KG1 (cell line): ENCODE data around the gene CHRM4.
"Not testable (repeated sequence)": the region's sequence is repeated elsewhere in the genome, so short reads cannot be mapped to it uniquely, and the experiment has no call there.

Source experiments
- DNase-seq: peaks from one replicate; lab custom pipeline; 2025; lab: John Stamatoyannopoulos, UW

The CHRM4 gene

DNA sequence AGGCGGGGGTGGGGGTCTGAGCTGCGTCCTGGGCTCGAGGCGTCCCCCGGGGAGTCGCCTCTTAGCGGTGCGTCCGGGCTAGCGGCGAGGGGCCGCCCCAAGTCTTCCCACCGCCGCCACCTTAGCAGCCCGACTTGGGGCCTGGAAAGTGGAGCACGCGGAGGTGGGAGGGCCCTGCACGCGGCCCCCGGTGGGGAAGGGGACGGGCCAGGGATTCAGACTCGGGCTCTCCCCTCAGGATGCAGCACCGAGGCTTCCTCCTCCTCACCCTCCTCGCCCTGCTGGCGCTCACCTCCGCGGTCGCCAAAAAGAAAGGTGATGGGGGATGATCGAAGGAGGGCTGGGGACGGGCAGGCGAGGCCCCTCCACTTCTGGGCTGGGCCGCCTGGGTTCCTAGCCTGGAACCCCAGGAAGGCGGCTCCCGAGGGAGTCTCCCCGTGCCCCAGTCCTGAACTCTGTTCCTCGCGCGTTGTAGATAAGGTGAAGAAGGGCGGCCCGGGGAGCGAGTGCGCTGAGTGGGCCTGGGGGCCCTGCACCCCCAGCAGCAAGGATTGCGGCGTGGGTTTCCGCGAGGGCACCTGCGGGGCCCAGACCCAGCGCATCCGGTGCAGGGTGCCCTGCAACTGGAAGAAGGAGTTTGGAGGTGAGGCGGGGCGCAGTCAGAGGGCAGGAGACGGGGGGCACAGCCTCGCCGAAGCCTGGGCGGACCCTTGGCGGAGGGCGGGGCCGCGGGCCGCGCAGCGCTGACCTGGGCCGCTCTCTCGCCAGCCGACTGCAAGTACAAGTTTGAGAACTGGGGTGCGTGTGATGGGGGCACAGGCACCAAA lies 9.5 kb downstream of the CHRM4 start:
- no peak for DNase-seq

DNA sequence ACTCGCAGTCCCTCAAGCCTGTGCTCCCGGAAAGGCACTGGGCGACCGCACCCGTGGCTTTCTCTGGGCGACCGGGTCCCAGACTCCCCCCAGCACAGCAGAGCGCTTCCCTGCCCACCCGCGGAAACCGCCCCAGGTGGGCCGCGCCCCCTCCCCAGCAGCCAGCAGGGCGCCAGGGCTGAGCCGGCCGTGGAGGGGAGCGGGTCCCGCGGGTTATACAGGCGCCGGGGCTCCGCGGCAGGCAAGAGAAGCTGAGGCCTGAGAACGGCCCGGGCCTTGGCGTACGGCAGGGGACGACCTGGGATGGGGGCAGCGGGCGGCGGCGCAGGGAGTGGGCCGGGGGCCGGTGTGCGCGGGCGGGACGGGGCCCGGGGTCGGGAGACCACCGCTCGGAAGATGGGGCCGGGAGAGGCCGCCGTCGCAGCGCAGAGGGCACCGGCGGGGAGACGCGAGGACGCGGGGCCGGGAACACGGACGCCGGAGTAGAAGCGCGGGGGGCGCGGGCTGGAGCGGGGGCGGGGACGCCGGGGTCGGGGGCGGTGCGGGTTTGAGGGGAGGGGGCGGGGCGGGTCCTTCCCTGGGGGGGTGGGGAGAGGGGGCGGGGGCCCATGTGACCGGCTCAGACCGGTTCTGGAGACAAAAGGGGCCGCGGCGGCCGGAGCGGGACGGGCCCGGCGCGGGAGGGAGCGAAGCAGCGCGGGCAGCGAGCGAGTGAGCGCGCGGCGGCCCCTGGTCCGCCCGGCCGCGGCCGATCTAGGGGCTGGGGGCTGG lies 10.3 kb downstream of the CHRM4 start, which contains the start of gene MDK:
Gene MDK, plus strand, starts transcription at position 622 of the 771 bp plus-strand sequence. CDS start 389 bp downstream, outside the sequence.
- no peak for DNase-seq

DNA sequence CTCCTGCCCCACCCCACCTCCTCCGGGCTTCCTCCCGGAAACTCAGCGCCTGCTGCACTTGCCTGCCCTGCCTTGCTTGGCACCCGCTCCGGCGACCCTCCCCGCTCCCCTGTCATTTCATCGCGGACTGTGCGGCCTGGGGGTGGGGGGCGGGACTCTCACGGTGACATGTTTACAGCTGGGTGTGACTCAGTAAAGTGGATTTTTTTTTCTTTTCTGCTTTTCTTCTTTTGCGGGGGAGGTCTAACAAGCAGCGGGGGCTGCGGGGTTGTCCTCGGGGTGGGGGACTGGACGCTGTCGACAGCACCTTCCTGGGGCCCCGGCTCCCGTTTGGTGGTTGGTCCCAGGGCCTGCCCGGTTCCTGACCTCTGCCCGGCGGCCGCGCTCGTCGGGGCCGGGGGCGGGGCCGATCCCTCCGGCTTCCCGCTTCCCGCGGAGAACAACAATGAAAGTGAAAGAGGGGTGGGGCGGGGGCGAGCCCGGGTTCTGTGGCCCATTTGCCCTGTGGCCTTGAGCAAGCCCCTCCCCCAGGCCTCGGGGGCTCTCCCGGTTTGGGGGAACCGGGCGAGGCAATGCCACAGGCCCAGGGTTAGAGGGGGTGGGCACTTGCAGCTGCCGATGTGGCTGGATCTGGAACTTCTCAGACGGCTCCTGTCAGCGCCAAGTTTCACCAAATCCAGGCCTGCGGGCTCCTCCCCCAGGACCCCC lies 11.1 kb downstream of the CHRM4 start:
- no peak for DNase-seq

DNA sequence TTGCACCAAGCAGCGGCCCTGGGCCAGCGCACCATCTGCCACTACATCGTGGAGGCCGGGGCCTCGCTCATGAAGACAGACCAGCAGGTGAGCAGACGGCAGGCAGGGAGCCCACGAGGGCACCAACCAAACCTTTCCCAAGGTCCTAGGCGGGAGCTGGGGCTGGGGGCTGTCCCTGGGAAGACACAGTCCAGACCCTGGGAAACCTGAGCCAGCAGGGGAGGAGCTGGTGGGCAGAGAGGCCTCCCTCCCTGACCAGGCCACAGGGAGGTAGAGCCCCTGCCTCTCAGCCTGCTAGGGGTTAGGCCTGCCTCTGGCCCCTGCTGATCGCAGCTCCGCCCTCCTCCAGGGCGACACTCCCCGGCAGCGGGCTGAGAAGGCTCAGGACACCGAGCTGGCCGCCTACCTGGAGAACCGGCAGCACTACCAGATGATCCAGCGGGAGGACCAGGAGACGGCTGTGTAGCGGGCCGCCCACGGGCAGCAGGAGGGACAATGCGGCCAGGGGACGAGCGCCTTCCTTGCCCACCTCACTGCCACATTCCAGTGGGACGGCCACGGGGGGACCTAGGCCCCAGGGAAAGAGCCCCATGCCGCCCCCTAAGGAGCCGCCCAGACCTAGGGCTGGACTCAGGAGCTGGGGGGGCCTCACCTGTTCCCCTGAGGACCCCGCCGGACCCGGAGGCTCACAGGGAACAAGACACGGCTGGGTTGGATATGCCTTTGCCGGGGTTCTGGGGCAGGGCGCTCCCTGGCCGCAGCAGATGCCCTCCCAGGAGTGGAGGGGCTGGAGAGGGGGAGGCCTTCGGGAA lies 11.9 kb downstream of the CHRM4 start:
- DNase-seq: not testable (repeated sequence)

DNA sequence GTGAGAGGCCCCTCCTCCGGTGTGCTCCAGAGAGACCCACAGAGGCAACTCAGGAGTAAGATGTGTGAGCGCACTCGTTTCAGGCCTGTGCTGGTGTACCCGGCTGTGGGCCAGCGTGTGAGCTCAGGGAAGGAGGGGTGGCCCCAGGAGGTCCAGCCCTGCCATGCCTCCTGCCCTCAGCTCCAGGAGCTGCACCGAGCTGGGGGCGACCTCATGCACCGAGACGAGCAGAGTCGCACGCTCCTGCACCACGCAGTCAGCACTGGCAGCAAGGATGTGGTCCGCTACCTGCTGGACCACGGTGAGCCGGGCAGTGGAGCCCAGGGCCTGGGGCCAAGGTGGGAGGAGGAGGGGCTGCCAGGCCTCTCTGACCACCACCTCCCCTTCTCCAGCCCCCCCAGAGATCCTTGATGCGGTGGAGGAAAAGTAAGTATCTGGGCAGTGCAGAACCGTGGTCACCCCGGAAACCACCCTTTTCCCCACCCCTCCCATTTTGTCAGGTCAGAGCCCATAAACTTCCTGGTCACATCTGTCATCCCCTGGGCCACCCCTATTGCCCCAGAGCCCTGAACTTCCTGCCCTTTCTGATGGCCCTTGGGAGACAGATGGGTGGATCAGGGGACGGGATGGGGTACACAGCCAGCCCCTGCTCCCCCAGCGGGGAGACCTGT lies 12.6 kb downstream of the CHRM4 start:
- no peak for DNase-seq

DNA sequence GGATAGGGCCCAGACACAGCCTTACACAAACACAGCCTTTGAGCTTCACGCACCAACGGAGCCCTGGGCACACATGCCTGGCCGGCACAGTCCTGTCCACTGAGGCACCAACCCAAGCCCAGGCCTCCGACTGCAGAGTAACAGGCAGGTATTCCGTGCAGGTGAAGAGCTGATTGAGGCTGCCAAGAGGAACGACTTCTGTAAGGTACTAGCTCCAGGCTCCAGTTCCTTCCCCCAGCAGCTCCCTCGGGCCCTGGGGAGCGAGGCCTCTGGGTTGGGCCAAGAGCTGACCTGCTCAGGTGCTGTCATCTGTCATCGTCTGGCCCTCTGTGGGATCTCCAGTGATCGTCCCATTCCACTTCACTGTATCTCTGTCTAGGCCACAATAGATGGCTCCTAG lies 13.3 kb downstream of the CHRM4 start:
- no peak for DNase-seq

DNA sequence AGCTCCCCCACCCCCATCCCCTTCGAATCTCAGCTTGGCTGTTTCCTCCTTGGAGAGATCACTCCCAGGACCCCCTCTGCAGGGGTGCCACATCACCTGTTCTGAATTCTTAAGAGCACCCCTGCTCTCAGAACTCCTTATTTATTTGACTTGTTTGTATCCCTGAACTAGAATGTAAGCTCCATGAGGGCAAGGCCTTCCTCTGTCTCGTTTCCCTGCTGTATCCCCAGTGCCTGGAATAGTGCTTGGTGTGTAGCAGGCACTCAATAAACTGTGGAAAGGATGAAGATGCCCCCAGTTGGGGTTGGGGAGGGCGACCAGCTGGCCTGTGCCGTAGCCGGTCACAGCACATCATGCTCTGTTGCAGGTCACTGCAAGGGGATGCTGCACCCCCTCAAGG lies 13.7 kb downstream of the CHRM4 start:
- DNase-seq: no peak

DNA sequence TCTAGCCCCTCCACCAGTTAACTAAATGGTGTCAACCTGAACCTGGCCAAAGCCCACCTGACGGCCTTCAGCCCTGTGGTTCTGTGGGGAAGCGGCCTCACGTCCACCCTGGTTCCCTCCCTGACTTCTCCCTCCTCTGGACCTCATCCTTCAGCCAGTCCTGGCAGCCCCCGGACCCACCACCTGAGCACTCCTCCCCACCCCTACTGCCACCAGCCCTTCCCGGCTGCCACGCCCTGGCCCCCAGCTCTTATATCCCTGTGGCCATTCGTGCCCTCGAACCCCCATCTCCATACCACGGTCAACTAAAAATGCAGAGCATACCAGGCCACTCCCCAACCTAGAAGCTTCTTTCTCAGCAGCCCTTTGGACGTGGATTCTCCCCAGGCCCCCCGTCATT lies 14.3 kb downstream of the CHRM4 start:
- no peak for DNase-seq

DNA sequence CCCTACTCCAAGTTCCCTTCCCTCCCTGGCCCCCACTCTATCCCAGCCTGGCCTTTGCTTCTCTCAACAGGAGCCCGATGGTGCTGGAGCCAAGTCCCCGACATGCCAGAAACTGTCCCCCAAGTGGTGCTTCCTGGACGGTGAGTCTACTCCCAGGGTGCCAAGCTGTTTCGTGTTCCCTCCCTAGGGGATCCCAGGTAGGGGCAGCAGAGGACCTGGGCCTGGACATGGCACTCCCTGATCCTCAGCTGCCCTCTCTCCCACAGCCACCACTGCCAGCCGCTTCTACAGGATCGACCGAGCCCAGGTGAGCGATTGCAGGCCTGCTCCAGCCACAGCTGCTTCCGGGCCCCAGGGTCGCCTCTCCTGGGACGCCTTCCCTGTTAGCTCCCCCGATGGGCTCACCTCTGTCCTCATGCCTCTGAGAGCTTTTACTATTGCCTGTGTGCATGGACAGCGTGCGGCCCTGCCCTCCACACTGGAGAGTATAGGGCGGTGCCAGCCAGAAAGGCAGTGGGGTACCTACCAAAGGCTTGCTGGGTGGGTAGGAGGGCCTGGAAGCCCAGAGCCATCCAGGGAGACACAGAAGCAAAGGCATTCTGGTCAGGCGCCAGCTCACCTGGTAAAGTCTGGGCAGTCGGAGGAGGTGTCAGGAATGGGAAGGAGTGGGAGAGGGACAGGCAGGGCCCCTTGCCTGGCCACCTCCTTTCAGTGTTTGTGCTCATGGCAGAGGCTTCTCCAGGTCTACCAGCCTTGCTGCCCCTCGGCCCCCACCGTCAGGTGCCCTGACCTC lies 15.1 kb downstream of the CHRM4 start:
- no peak for DNase-seq

DNA sequence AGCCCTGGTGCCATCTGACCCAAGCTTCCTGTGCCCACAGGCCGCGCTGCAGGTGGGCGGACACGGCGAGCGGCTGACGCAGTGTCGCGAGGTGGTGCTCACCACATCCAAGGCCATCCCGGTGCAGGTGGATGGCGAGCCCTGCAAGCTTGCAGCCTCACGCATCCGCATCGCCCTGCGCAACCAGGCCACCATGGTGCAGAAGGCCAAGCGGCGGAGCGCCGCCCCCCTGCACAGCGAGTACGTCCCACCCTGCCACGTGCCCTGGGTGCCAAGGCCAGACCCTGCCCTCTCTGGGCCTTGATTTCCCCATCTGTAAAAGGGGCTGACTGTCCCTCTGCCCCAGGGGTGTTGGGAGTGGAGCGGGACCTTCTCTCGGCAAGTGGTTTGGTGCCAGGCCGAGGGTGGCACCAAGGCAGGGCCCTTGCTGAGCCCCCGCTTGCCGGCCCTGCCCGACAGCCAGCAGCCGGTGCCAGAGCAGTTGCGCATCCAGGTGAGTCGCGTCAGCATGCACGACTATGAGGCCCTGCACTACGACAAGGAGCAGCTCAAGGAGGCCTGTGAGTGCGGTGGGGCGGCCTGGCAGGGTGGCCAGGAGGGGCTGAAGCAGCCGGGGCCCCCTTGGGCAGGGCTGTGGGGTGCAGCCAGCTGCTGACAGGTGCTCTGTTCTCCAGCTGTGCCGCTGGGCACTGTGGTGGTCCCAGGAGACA lies 16.0 kb downstream of the CHRM4 start:
- DNase-seq: no peak

DNA sequence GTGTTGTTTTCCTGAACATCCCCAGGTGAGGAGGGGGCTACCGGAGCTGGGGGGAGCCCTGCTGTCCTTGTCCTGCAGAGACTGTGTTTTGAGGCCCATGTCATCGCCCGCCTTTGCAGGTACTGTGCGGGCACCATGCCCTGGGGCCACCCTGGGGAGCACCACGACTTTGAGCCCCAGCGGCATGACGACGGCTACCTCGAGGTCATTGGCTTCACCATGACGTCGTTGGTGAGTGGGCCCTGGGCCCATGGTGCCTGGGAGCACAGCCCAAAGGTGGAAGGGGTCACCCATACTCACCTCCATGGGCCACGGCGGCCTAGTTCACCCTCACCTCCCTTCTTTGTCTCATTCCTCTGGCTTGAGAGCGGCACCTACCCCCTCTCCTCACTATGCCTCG lies 16.8 kb downstream of the CHRM4 start:
- DNase-seq: no peak

DNA sequence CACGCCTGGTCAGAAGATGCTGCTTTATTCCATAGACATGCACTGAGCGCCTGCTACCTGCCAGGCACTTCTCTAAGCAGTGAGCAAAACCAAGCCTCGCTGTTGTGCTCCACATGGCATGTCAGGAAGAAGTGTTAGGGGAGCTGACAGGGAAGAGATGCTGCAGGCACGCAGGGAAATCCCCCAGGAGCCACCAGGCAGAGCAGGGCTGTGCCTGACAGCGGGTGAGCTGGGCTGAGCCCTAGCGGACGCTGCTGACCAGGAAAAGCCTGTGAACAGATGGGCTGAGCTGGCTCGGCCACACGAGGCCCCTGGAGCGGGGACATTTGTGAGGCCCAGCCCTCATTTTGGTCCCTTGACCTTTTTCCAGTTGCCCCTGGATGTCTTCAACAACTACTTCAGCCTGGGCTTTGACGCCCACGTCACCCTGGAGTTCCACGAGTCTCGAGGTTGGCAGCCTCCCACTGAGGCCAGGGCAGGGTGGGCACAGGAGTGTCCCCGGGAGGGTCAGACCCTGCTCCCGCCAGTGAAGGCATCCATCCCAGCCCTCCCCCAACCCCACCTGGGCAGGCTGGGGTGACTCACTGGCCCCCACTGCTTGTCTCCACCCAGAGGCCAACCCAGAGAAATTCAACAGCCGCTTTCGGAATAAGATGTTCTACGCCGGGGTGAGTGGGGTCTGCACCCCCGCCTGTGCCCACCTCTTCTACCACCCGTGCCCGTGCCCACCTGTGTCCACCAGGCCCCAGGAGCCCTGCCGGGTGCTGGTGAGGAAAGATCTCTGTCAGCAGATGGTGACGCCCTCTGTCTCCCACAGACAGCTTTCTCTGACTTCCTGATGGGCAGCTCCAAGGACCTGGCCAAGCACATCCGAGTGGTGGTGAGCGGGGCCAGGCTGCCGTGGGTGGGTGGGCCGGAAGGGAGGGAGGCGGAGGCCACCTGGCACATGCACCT lies 17.5 kb downstream of the CHRM4 start:
- no peak for DNase-seq

DNA sequence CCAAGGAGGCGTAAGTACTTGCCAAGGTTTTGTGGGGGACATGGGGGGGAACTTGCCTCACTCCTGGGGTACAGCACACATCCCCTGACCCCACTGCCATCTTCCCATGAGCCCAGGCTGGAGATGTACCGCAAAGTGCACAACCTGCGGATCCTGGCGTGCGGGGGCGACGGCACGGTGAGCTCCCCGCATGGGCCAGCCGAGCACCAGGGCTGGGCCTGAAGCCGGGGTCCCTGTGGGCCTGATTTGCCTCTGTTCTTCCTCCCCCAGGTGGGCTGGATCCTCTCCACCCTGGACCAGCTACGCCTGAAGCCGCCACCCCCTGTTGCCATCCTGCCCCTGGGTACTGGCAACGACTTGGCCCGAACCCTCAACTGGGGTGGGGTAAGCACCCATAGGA lies 19.1 kb downstream of the CHRM4 start:
- not testable (repeated sequence) for DNase-seq

DNA sequence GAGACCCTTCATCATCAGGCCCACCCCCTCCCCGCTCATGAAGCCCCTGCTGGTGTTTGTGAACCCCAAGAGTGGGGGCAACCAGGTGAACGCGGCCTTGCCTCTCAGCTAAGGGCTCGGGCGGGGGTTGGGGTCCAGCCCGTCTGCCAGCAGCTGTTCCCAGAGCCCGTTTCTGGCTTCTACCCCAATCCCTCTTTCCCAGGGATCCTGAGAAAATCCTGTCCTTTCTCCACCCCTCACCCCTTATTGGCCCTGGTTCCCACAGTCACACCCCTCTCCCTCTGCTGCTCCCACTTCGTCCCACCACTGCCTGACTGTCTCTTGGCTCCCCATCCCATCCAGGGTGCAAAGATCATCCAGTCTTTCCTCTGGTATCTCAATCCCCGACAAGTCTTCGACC lies 19.5 kb downstream of the CHRM4 start:
- DNase-seq: no peak

DNA sequence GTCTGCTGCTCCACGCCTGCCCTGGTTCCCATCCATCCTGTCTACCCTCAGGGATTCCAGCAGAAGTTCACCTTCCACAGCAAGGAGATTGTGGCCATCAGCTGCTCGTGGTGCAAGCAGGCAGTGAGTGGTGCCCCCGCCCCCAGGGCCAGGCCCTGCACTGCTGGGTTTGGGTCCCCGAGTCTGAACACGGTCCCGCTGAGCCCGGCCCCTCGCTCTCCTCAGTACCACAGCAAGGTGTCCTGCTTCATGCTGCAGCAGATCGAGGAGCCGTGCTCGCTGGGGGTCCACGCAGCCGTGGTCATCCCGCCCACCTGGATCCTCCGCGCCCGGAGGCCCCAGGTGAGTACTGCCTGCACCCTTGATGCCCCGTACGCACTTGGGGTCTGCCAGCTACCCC lies 20.3 kb downstream of the CHRM4 start:
- DNase-seq: not testable (repeated sequence)

DNA sequence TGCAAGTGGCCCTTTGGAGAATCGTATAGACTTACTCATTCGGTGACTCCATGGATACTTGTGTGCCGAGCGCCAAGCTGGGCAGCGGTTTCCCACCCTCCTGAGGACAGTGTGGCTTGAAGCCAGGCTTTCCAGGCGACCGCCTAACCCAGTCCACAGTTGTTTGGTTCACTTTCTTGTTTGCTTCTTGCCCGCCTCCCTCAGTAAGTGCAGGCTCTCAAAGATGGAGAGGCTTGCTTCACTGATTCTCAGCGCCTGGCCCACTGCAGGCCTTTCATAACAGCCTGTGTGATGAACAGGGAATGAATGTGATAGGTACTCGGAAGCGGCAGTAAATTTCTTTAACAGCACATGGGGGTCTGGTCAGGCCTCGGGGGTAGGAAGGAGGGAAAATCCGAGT lies 21.3 kb downstream of the CHRM4 start:
- DNase-seq: no peak

DNA sequence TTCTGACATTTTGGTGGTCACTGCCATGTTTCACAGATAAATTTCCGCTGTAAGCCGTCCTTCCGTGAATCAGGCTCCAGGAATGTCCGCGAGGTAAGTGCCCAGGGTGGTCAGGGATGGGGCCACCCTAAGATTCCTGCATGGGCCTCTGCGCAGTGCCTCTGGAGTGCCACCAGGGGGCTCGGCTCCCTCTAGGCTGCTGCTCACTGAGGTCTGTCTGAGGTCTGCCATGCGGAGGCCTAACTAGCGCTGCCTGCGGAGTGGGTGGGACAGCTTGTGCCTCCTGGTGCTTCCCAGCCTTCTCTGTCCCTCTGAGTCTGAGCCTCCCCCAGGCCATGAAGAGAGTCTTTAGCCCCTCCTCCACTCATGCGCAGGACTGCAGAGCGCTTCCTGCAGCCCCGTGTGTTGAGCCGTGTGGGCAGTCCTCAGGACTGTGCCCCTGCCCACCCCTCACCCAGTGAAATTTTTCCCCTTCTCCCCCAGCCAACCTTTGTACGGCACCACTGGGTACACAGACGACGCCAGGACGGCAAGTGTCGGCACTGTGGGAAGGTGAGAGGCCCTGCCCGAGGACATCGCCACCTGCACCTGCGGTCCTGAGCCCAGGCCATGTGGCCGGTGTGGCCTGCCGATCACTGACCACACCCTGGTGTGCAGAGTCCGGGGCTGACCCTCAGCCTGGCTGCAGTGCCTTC lies 22.0 kb downstream of the CHRM4 start:
- no peak for DNase-seq

DNA sequence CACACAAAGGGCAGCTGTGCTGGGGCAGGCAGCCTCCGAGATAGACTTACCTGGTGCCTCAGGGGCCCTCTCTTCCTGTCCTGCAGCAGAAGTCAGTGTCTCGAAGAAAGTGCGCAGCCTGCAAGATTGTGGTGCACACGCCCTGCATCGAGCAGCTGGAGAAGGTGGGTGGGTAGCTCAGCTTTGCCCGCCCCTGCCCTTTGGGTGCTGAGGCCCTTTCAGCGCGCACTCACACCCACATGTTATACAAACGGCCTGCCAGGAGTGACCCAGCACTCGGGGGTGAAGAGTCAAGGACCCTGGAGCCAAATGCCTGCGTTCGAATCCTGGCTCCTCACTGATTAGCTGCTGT lies 23.7 kb downstream of the CHRM4 start:
- no peak for DNase-seq
